22Rv1 (cell line): ENCODE data around the gene SEMA6B.

Experiments used
- H3K27ac ChIP-seq: fragments of 450-650 bp; 2 replicates; pipeline ENCODE4 v1.5.1; 2017
- ZFX ChIP-seq: fragments of 450-650 bp; IDR thresholded peaks from 2 replicates; pipeline ENCODE4 v1.6.1; 2017; ENCODE audit warnings: antibody characterized with exemption, borderline replicate concordance
- TF ChIP-seq, protein P1 (sequence below): fragments of 450-650 bp; IDR thresholded peaks from 2 replicates; pipeline ENCODE4 v1.5.1; 2017; ENCODE audit warnings: mild to moderate bottlenecking

SEMA6B gene

DNA sequence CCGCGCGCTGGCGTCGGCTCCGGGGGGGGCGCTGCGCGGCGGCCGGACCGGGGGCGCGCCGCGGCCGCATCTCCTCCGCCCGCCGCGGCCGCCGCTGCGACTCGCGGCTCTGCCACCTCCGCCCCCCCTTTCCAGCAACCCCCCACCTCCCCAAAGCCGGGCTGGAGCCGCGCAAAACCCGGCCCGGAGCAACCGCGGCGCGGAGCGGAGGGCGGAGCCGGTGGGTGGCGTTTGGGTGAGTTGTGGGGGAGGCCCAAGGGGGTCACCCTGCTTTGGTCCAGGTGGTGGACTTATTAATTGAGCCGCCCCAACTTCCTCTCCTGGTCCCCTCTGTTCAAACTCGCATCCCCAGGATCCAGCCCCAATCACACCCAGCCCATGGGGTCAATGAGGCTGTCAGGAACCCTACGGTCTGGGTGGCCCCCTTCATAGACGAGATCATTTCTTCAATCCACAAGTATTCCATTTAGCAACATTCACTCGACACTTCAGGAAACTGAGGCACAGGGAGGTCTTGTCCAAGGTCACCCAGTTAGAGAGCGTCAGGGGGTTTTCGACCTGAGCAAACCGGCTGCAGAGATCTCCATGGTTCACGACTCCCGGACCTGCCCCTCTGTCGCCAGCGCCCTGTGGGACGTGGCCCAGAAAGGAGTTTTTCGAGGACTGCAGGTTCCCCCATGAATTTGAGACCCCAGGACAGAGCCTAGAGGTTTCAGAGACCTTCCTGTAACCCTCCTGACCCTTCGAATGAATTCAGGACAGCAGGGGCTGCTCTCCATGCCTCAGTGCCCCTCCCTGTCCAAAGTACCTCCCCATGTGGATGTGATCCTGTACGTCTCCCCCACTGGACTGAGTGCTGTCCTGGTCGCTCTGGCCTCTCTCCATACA lies 22.4 kb upstream of the SEMA6B start:
- H3K27ac ChIP-seq, result no peak overlapping the region
- TF ChIP-seq, protein P1, sequence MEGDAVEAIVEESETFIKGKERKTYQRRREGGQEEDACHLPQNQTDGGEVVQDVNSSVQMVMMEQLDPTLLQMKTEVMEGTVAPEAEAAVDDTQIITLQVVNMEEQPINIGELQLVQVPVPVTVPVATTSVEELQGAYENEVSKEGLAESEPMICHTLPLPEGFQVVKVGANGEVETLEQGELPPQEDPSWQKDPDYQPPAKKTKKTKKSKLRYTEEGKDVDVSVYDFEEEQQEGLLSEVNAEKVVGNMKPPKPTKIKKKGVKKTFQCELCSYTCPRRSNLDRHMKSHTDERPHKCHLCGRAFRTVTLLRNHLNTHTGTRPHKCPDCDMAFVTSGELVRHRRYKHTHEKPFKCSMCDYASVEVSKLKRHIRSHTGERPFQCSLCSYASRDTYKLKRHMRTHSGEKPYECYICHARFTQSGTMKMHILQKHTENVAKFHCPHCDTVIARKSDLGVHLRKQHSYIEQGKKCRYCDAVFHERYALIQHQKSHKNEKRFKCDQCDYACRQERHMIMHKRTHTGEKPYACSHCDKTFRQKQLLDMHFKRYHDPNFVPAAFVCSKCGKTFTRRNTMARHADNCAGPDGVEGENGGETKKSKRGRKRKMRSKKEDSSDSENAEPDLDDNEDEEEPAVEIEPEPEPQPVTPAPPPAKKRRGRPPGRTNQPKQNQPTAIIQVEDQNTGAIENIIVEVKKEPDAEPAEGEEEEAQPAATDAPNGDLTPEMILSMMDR, result no peak
- TF ChIP-seq ZFX, result no peak

DNA sequence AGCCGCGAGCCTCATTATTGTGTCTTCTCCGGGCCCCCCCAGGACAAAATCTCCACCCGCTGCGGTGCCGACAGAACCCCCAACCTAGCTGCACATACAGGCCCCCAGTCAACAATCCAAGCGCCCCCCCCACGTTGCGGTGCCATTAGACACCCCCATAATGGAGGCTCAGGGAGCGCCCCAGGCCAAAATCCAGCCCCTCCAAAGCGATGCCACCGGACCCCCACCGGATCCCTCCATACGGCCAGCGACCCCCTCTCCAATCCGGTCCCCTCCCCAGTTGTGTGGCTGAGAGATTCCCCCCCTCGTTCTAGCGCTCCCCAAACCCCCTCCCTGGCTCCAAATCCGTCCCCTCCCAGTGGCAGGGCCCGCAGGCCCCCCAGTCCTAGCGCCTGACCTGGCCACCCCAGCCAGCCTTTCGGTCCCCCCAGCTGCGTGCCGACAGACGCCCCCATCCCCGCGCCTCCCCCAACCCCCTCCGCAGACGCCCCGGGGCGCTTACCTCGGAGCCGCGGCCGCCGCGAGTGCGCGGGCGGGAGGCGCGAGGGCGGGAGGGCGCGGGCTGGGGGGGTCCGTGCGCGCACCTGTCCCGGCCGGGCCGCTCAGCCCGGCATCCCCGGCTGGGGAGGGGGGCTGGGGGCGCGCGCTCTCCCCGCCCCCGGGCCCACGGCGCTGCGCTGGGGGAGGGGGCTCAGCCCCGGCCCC lies 21.6 kb upstream of the SEMA6B start:
- TF ChIP-seq, protein P1, result no peak
- no peak for TF ChIP-seq ZFX
- no peak overlapping the region for H3K27ac ChIP-seq

DNA sequence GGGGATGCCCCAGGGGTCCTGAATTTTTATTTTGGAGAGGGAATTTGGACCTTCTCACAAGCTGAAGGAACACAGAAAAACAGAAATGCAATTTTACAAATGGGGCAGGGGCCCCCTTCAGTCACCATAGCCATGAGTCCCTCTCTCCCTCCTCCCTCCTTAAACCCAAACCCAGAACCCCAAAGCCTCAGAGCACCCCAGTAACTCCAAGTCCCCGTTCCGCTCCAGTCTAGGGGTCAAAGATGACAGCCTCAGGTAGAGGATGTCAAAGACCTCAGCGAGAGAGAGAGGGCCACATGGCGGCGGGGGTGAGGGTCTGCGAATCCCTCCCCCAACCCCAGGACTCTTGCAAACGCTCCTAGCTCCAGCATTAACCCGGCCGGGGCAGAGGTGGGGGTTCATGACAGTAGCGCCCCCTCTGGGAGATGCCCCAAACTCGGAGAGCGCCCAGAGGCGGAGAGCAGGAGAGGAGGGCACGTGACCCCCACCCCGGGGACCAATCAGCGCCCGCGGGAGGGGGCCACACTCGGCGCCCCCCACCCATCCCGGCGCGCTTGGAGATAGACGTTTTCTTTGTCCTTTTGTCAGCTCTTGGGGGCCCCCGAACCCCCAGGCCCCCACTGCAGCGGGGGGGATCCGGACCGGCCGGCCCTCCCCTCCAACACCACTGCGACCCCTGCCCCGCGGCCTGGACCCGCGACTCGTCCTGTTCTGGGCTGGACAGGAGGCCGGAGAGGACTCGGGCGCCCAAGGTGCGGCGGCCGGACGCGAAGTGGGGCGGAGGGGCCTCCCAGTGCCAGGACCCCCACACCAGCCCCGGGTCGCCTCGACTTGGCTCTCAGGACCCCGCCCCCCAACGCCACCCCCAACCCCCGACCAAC lies 20.8 kb upstream of the SEMA6B start:
- TF ChIP-seq, protein P1, result no peak
- no peak for TF ChIP-seq ZFX
- no peak overlapping the region for H3K27ac ChIP-seq

DNA sequence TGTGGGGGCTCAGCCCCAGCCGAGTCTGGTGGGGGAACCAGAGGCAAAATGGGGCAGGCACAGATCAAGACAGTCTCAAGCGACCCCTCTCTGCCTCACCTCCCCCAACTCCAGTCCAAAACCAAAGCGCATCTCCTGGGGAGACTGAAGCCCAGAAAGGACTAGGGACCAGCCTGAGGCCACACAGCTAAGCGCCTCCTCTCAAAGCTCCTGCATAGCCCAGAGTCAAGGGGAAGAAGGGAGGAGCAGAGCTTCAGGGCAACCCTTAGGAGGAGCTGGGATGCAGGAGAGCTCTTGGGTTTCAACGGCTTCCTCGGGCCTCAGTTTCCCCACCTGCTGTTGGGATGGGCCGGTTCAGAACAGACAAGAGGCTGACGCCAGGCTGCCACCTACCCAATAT lies 19.9 kb upstream of the SEMA6B start:
- TF ChIP-seq, protein P1, result no peak
- no peak for TF ChIP-seq ZFX
- H3K27ac ChIP-seq, result no peak overlapping the region

DNA sequence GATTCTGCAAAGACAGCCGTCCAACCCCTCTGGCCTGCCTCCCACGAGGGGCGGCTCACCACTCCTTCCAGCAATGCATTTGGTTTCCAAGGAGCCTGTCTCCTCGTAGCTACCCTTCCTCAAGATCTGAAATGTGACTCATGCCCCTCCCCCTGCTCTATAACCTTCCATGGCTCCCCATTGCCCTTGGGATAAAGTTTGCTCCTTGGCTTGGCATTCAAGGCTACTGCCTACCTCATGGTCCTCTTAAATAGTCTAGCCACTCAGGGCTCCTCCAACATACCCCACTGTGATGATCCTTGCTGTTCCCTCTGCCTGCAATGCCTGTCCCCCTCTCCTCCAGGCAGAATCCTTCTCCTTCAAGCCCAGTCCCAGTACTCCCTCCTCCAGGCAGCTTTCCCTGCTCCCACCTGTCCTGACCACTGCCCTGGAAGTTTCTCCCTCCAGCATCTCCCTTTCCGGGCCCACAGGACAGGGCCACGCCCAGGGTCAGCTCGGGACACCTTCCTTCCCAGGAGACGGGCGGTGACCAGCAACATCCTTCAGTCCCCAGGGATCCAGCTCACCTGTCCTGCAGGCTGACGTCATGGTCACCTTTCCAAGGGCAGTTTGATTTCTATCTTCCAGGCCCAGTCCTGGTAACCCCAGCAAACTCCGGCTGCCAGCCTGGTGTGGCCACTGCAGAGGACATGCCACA lies 19.2 kb upstream of the SEMA6B start:
- TF ChIP-seq ZFX, result no peak
- TF ChIP-seq, protein P1, result no peak
- H3K27ac ChIP-seq, result no peak overlapping the region

DNA sequence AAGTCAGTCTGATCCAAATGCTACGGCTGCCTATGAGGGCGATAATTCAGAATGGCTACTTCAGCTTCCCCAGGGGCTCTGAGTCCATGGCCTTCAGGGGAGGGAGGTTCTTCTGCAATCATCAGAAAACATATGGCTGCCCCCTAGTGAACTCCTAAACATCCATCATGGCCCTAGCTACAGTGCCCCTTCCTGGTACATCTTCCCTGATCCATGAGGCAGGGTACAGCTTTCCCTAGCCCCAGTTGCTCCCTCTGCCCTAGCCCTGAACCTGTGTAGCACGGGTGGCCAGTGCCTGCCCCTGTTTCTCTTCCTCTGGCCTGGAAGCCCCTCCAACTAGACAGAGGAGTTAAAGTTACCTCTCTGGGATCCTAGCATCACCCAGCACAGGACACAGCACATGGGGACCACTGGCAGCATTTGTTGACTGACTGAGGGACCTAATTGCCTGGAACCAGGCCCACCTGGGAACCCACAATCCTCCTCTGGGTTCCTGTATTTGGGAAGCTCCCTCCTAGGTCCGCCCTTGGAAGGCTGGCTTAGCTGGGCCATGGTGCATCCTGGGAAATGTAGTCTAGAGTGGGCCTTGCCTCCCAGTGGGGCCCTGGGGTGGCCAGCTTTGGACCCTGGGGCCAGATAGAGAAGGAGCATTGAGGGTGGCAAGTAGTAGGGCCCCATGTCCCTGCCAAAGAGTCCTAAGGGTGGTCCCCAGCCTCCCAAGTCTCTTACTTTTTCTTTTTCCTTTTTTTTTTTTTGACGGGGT lies 17.7 kb upstream of the SEMA6B start:
- H3K27ac ChIP-seq, result no peak overlapping the region

More for the DNA sequence above, 17.7 kb upstream of the SEMA6B start:
- no peak for TF ChIP-seq ZFX
- TF ChIP-seq, protein P1, result no peak
